ENCODE results near the gene DPYSL4.

Gene DPYSL4

DNA sequence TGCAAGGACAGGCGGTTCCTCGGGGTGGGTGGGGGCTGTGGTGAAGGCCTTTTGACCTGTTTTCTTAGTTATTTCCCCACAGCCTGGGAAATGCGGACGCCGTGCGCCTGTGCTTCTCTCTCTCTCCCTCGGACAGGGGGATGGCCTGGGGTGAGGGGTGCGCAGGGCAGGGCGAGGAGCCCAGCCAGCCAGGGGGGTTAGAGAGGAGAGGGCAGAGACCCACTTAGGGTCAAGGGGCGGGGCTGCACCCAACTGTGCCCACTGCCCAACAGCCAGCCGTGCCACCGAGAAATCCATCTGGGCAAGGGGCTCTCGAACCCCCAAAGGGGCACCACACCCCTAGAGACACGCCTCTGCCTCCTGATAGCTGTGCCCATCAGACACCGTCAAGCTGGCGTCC, 53.8 kb downstream of the DPYSL4 start:
- DNase-seq (ENCODE audit: low read depth in 4 of 4, low spot score in 1 of 4) = no peak

- DNase-seq (ENCODE audit: low read depth in 4 of 4, low spot score in 1 of 4) = no peak
These were observed 54.3 kb downstream of the DPYSL4 start for GRCh38 chr10:132241086-132241485.

GRCh38 chr10:132241496-132241895, 54.7 kb downstream of the DPYSL4 start:
- no peak for DNase-seq (ENCODE audit: low read depth in 4 of 4, low spot score in 1 of 4)

- no peak for DNase-seq (ENCODE audit: low read depth in 4 of 4, low spot score in 1 of 4)
These were observed 55.5 kb downstream of the DPYSL4 start for GRCh38 chr10:132242103-132242840.

DNA sequence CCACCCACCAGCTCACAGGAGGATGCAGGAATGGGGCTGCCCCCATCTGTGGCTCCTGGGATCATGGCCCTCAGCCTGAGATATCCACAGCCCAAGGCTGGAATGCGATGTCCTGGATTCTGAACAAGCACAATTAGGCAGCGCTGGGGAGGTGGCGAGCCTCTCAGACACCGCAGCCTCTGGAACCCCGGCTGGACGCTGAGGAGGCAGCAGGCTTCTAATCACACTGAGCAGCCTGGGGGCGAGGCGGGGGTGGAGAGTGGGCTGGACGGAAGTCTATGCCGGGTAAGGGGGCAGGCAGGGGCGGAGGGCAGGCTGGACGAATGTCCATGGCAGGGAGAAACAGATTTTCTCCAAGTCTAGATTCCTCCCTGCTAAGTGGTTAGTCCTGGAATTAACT, 56.4 kb downstream of the DPYSL4 start:
- no peak for DNase-seq (ENCODE audit: low read depth in 4 of 4, low spot score in 1 of 4)

DNA sequence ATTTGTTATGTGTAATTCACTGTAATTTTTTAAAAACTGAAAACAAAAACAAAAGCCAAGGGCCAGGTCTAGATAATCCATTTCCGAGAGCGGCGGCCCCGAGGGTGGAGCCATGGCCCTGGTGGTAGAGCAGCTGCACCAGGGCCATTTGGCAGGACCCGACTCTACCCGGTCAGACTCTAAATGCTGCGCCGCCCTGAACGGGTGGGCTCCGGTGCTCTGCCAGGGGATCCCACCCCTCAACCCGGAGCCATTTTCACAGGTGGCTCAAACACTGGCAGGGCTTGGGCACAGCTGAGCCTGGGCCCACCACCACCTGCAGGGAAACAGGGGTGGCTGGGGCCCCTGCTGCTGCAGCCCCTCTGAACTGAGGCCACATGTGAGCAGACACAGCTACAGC, 56.9 kb downstream of the DPYSL4 start:
- DNase-seq (ENCODE audit: low read depth in 4 of 4, low spot score in 1 of 4) = no peak

DNA sequence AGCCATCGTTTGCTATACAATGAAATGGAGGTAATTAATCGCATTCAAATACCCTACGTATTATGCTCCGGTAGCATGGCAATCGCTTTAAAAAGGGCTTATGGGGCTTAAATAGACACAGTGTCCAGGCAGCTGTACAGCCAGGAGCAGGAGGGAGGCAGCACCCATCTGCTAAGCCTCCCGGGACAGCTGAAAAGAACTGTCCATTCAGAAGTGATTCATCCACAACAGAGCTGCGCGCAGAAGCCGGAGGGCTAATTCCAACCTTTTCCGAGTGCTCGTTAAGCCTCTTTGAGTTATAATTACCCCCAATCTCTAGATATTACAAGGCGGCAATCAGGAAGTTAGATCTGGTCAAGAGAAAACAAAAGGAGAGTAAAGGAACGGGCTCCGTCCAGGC, 58.3 kb downstream of the DPYSL4 start:
- no peak for DNase-seq (ENCODE audit: low read depth in 4 of 4, low spot score in 1 of 4)

DNA sequence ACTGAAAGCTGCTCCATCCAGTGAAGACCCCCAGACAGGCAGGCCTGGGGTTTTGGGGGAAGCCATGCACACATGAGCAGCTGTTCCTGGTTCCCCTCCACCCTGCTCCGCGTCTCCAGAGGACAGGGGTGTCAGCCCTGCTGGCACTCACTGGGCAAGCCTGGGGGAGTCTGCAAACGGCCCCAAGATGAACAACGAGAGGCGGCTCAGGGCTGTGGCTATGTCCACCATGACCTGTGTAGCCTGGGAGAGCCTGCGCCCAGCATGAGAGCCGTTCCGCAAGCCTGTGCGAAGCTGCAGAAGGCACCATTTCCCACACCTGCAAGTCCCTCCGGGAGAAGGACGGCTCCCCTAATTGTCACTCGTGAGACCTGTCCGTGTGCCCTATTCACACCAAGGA, 59.5 kb downstream of the DPYSL4 start:
- DNase-seq (ENCODE audit: low read depth in 4 of 4, low spot score in 1 of 4) = no peak

GRCh38 chr10:132247943-132248342, 61.2 kb downstream of the DPYSL4 start:
- DNase-seq (ENCODE audit: low read depth in 4 of 4, low spot score in 1 of 4) = no peak

DNA sequence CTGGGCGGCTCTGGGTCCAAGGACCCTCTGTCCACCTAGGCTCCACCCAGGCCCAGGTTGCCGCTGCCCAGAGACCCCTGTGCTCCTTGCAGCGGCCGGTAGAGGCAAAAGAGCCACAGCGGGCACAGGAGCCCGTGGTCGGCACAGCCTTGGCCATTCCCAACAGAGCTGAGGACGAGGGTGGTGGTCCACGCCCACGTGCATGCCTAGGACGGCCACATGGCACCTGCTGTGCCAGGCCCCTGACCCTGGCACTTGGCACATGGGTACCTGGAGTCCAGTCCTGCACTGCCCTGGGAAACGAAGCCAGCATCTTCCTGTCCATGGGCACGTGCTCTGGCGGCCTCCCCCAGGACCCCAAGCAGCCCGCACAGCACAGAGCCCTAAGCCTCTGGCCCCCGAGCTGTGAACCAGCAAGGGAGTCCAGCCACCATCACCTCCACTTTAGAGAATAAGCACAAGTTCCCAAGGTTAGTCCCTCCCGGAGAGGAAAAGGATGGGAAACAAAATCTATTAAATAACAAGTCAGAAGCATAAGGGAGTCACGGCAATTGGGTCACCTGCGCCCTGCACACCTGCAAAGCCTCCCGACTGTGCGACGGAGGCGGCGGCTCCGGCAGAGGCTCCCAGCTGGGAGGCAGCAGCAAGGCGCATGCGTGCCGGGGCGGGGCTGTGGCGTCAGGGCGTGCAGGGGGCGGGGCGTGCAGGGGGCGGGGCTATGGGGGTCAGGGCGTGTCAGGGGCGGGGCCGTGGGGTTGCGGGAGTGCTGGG, 61.9 kb downstream of the DPYSL4 start:
- peak; percentile 13 to 69 (median 38) for DNase-seq (ENCODE audit: low read depth in 4 of 4, low spot score in 1 of 4)

GRCh38 chr10:132249226-132249724, 62.5 kb downstream of the DPYSL4 start:
- no peak for DNase-seq (ENCODE audit: low read depth in 4 of 4, low spot score in 1 of 4)

DNA sequence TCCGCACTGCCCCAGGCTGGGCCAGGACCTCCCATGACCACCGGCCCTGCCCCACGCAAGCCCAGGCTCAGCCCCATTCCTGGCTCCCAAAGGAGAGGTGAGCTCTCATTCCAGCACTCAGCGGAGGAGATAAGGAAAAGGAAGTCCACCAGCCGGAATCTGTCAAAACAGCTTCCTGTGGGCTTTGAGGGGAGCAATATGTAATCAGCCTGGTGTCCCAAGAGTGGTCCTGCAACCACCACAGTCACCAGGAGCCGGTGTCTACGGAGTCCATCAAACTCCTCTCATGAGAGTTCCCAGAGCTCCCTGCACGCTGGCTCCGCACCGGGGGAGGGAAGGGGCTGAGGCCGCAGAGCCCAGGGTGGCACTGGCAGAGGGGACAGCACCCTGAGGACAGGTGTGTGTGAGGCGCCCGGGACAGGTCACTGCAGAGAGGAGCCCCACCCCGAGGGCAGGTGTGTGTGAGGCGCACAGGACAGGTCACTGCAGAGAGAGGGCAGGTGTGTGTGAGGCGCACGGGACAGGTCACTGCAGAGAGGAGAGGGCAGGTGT, 63.2 kb downstream of the DPYSL4 start:
- no peak for DNase-seq (ENCODE audit: low read depth in 4 of 4, low spot score in 1 of 4)

GRCh38 chr10:132250481-132251475, 64.0 kb downstream of the DPYSL4 start:
- DNase-seq (ENCODE audit: low read depth in 4 of 4, low spot score in 1 of 4) = no peak

DNA sequence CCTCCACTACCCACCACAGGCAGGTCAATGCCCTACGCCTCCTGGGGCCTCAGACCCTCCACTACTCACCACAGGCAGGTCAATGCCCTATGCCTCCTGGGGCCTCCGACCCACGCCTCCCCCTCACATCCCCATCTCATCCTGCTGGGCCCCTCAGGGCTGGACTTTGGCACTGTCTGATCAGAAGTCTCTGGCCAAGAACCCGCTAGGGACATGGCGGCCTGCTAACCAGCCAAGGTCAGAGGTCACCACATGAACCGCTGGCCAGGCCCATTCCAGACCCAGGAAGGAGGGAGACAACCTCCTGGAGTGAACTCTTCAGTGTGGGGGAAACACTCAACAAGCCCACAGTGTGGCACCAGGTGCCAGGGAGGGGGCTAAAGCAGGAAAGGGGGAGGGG, 65.2 kb downstream of the DPYSL4 start:
- DNase-seq (ENCODE audit: low read depth in 4 of 4, low spot score in 1 of 4) = no peak

- DNase-seq (ENCODE audit: low read depth in 4 of 4, low spot score in 1 of 4) = no peak
These were observed 65.7 kb downstream of the DPYSL4 start for GRCh38 chr10:132252412-132252811.

DNA sequence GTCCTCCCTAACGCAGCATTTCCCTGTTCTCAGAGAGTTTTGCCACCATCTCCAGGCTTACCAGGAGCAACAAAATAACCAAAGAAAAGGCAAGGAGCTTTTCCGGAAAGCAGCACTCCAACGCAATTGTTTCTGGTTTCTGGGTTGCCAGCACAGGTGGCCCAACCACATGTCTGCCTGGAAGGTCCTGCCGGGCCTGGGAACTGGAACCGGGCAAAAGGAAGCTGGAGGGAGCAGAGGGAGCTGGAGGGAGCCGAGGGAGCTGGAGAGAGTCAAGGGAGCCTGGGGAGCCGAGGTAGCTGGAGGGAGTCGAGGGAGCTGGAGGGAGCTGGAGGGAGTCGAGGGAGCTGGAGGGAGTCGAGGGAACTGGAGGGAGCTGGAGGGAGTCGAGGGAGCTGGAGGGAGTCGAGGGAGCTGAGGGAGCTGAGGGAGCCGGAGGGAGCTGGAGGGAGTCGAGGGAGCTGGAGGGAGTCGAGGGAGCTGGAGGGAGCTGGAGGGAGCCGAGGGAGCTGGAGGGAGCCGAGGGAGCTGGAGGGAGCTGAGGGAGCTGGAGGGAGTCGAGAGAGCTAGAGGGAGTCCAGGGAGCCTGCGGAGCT, 66.4 kb downstream of the DPYSL4 start:
- DNase-seq (ENCODE audit: low read depth in 4 of 4, low spot score in 1 of 4) = no peak

- no peak for DNase-seq (ENCODE audit: low read depth in 4 of 4, low spot score in 1 of 4)
These were observed 68.1 kb downstream of the DPYSL4 start for GRCh38 chr10:132254841-132255240.

All from stimulated activated CD4-positive, alpha-beta T cell treated with anti-CD3 and anti-CD28 coated beads, Interleukin-1b, Interleukin-23, amount 100 ng/mL, for 24 hours (primary cell).